Body of pancreas (tissue), 4 donors: ENCODE measurements around the gene PRRC2B. TPM values are rescaled to one million over a fixed set of nuclear protein-coding genes. Genes with fewer than 3 reads are reported as not detected.

Source experiments
- ATAC-seq: fragments of 150-250 bp; one replicate; pipeline ENCODE4 v1.9.1; 2016
- DNase-seq, 4 donors: peaks; one replicate each; pipeline ENCODE4 v3.0.0-alpha.2; 2019
- H3K27ac ChIP-seq, 4 donors: fragments of 200-600 bp; sonication (generic); 1 replicate in 3 of 4; 2 replicates in 1 of 4; pipeline versions ENCODE4 v1.5.1 to v1.6.1; 2016 to 2019; ENCODE audit warnings: mild to moderate bottlenecking in 1 of 4, mixed read lengths in 1 of 4, moderate library complexity in 1 of 4
- H3K27me3 ChIP-seq, 2 donors: fragments of 200-600 bp; sonication (generic); one replicate each; pipeline ENCODE4 v1.6.0; 2016; ENCODE audit warnings: mild to moderate bottlenecking in 1 of 2
- H3K36me3 ChIP-seq, 2 donors: fragments of 200-600 bp; sonication (generic); replicated peaks in 1 of 2; 2 replicates each; pipeline ENCODE4 v1.5.1; 2016; ENCODE audit warnings: low read depth in 2 of 2; ENCODE audit not compliant: insufficient read depth in 1 of 2
- H3K4me1 ChIP-seq: fragments of 200-600 bp; sonication (generic); one replicate; pipeline ENCODE4 v1.6.0; 2016
- H3K4me3 ChIP-seq, 2 donors: fragments of 200-600 bp; sonication (generic); 1 replicate in 1 of 2; 2 replicates in 1 of 2; pipeline ENCODE4 v1.5.1; 2016 to 2019
- H3K9me3 ChIP-seq, 3 donors: fragments of 200-600 bp; sonication (generic); 1 replicate in 2 of 3; 2 replicates in 1 of 3; pipeline ENCODE4 v1.5.1; 2016
- POLR2A ChIP-seq, 3 donors: fragments of 450-650 bp; IDR thresholded peaks; one replicate each; pipeline ENCODE4 v1.6.1; 2016; ENCODE audit warnings: antibody characterized with exemption in 3 of 3, mild to moderate bottlenecking in 2 of 3
- WGBS, 2 donors: methylation state at CpG; one replicate each; pipeline ENCODE4 v1.1.5; 2017; 5-methylcytosine and 5-hydroxymethylcytosine counted together
- intact Hi-C: fragments of 100-400 bp; cut with DNase I; formaldehyde crosslinking; loops from one replicate; pipeline ENCODE4 v1.15.1; 2023
- total RNA-seq, 2 donors: library from RNA; depleted of rRNA; stranded (reverse); fragments of >200 nt; gene quantifications; one replicate each; pipeline ENCODE4 v1.1.0, GENCODE V29; 2016
- TF ChIP-seq, protein P1 (sequence below), 7 experiments: fragments of 450-650 bp in 4 of 7; fragments of 200-600 bp in 3 of 7; sonication (generic) in 3 of 7; IDR thresholded peaks; one replicate each; pipeline ENCODE4 v1.5.1; 2016 to 2019; ENCODE audit warnings: antibody characterized with exemption in 7 of 7

Gene PRRC2B
- total RNA-seq, 2 donors from 2014 or later: 78.3 to 177 TPM

GRCh38 chr9:131496844-131497405 lies 103.0 kb downstream of the PRRC2B start:
- TF ChIP-seq, protein P1, sequence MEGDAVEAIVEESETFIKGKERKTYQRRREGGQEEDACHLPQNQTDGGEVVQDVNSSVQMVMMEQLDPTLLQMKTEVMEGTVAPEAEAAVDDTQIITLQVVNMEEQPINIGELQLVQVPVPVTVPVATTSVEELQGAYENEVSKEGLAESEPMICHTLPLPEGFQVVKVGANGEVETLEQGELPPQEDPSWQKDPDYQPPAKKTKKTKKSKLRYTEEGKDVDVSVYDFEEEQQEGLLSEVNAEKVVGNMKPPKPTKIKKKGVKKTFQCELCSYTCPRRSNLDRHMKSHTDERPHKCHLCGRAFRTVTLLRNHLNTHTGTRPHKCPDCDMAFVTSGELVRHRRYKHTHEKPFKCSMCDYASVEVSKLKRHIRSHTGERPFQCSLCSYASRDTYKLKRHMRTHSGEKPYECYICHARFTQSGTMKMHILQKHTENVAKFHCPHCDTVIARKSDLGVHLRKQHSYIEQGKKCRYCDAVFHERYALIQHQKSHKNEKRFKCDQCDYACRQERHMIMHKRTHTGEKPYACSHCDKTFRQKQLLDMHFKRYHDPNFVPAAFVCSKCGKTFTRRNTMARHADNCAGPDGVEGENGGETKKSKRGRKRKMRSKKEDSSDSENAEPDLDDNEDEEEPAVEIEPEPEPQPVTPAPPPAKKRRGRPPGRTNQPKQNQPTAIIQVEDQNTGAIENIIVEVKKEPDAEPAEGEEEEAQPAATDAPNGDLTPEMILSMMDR (IDR thresholded peaks at IDR 0.05): no peak
- no peak for TF ChIP-seq POLR2A (IDR thresholded peaks at IDR 0.05)
- ATAC-seq: no peak
- no peaks in the 10 kb centered on the region for H3K27me3 ChIP-seq
- H3K27ac ChIP-seq: no peak overlapping the region
- DNase-seq: no peak
- no peak overlapping the region for H3K4me3 ChIP-seq
- 80 to 90% methylated on average over 5 to 8 of the region's 10 CpGs for WGBS, 2 donors
- peaks cover 10% of the 10 kb centered on the region for H3K4me1 ChIP-seq
- intact Hi-C loops: no loop called here
- H3K9me3 ChIP-seq: no peaks in the 10 kb centered on the region
- peaks cover 19 to 52% of the 10 kb centered on the region in 2 donors for H3K36me3 ChIP-seq

DNA sequence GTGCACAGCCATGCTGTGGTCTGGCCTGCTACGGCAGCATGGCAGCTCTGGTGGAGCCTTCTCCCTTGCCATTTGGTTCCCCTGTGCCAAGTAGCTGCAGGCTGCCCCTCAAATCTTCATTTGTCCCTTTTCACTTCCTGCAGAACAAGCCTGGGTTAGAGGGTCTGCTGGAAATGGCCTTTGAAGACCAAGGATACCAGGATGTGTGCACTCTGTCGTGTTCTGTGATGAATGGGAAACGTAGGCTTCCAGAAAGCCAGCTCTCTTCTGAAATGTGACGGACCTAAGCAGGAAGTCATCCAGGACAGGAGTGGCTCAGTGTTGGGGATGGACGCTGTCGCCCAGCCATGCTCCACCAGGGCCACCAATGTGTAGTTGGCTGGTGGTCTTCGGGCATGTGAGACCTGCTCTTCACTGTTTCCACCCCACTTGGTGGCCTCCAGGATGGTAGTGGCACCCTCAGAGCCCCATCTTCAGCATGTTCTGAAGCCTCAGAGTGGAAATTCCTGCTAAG lies 105.4 kb downstream of the PRRC2B start:
- WGBS, 2 donors: 79 to 82% methylated on average over 6 to 7 of the region's 7 CpGs
- no peak for DNase-seq
- Histone ChIP-seq H3K27me3 (no peaks in the 10 kb centered on the region), H3K4me3 (no peak overlapping the region), H3K36me3 (peaks cover 7 to 29% of the 10 kb centered on the region in 2 donors), H3K9me3 (no peaks in the 10 kb centered on the region), H3K4me1 (peaks cover 27% of the 10 kb centered on the region), H3K27ac (no peak overlapping the region)
- intact Hi-C loops: no loop called here
- ATAC-seq: no peak
- TF ChIP-seq, protein P1 (IDR thresholded peaks at IDR 0.05): no peak
- no peak for TF ChIP-seq POLR2A (IDR thresholded peaks at IDR 0.05)

DNA sequence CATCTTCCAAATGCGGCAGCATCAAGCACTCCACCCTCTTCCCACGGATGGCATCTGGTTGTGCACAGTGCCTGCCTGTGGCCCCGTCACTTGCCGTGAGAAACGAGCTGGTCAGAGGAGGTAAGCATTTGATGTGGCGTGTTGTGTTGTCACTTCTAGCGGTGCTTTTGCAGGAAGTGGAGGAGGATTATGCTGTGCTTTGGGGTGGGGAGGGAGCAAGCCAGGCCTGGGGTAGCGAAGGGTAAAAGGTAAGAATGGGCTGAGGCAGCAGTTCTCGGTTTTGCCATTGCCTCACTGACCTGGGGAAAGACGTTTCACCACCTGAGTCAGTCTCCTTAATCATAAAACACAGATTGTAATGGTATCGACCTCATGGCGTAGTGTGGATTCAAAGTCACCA lies 106.5 kb downstream of the PRRC2B start:
- no peak overlapping the region for H3K27ac ChIP-seq
- intact Hi-C loops: no loop called here
- ATAC-seq (no peak), DNase-seq (no peak)
- TF ChIP-seq, protein P1 (IDR thresholded peaks at IDR 0.05): no peak
- no peak for TF ChIP-seq POLR2A (IDR thresholded peaks at IDR 0.05)
- no peaks in the 10 kb centered on the region for H3K9me3 ChIP-seq
- peaks cover 32% of the 10 kb centered on the region for H3K4me1 ChIP-seq
- no peak overlapping the region for H3K4me3 ChIP-seq
- peaks cover 7 to 20% of the 10 kb centered on the region in 2 donors for H3K36me3 ChIP-seq
- 59 to 67% methylated on average over 12 of the region's 12 CpGs for WGBS, 2 donors
- no peaks in the 10 kb centered on the region for H3K27me3 ChIP-seq

DNA sequence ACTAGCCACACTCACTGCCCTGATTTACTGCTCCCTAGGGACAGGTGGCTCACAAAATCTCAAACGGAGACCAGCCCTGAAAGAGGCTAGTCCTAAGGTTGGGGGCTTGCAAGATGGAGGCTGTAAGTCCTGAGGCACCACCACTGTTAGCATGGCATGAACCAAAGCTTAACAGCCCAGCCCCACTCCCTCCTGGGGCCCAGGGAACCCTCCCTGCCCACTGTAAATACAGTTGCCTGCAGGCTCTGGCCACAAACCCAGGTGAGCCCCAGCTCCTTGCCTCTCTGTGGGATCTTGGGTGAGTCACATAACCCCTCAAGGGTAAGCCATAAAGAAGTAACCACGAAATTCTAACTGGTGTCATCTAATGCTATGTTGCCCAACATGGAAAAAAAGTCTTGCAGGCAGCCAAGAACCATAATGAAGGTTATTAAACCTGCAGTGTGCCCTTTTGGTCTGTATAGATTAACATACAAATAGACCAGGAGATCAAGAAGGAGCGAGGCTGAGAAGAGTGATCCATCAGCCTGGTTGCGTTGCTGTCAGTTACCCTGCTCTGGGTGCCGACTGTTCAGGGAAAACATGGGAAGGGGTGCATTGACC lies 107.2 kb downstream of the PRRC2B start:
- peaks cover 32% of the 10 kb centered on the region for H3K4me1 ChIP-seq
- peaks cover 4 to 15% of the 10 kb centered on the region in 2 donors for H3K36me3 ChIP-seq
- no peaks in the 10 kb centered on the region for H3K9me3 ChIP-seq
- no peak overlapping the region for H3K4me3 ChIP-seq
- no peak for DNase-seq
- WGBS, 2 donors: 46 to 60% methylated on average over 4 to 5 of the region's 5 CpGs
- ATAC-seq: no peak
- TF ChIP-seq, protein P1 (IDR thresholded peaks at IDR 0.05): no peak
- TF ChIP-seq POLR2A (IDR thresholded peaks at IDR 0.05): no peak
- intact Hi-C loops: no loop called here
- no peaks in the 10 kb centered on the region for H3K27me3 ChIP-seq
- no peak overlapping the region for H3K27ac ChIP-seq
